Right lobe of liver (tissue), 6 donors: ENCODE data around the gene OGFOD3. TPM values are rescaled to one million over a fixed set of nuclear protein-coding genes. Genes with fewer than 3 reads are reported as not detected.

Experiments used
- ATAC-seq, 4 donors: fragments of 200-7000 bp; cut with Tn5 transposase; one replicate each; pipeline ENCODE4 v1.9.1; 2020; ENCODE audit warnings: mild to moderate bottlenecking in 4 of 4, moderate library complexity in 4 of 4
- DNase-seq, 3 donors: peaks; one replicate each; pipeline ENCODE4 v3.0.0-alpha.2; 2020
- H3K27ac ChIP-seq, 3 donors: fragments of 200-600 bp; one replicate each; pipeline ENCODE4 v1.8.0; 2022
- H3K27me3 ChIP-seq, 2 donors: fragments of 200-600 bp; one replicate each; pipeline ENCODE4 v1.8.0; 2022
- H3K36me3 ChIP-seq, 4 donors: fragments of 200-600 bp; sonication (generic) in 1 of 4; one replicate each; pipeline versions ENCODE4 v1.5.1 to v1.8.0; 2017 to 2022; ENCODE audit warnings: control low read depth in 1 of 4
- H3K4me1 ChIP-seq, 4 donors: fragments of 200-600 bp; sonication (generic) in 1 of 4; one replicate each; pipeline versions ENCODE4 v1.5.1 to v1.8.0; 2017 to 2022; ENCODE audit warnings: control low read depth in 1 of 4
- H3K4me3 ChIP-seq, 3 donors: fragments of 200-600 bp; one replicate each; pipeline ENCODE4 v1.8.0; 2022
- H3K9me3 ChIP-seq, 4 donors: fragments of 200-600 bp; sonication (generic) in 1 of 4; one replicate each; pipeline versions ENCODE4 v1.5.1 to v1.8.0; 2017 to 2022; ENCODE audit warnings: control low read depth in 1 of 4
- CTCF ChIP-seq, 4 donors: fragments of 200-600 bp in 3 of 4; fragments of 450-650 bp in 1 of 4; IDR thresholded peaks; one replicate each; pipeline versions ENCODE4 v1.5.1 to v1.8.0; 2016 to 2022; ENCODE audit warnings: antibody characterized with exemption in 4 of 4, mild to moderate bottlenecking in 2 of 4
- POLR2A ChIP-seq: fragments of 450-650 bp; IDR thresholded peaks from one replicate; pipeline ENCODE4 v1.6.1; 2017; ENCODE audit warnings: antibody characterized with exemption, mild to moderate bottlenecking
- WGBS: methylation state at CpG from one replicate; pipeline ENCODE4 v1.1.6; 2018; ENCODE audit warnings: low coverage, low lambda C conversion rate; ENCODE audit not compliant: insufficient coverage; ENCODE audit errors: missing lambda C conversion rate; 5-methylcytosine and 5-hydroxymethylcytosine counted together
- intact Hi-C, 2 donors: fragments of 100-400 bp; cut with DNase I; formaldehyde crosslinking; loops; one replicate each; pipeline versions ENCODE4 v1.11.2 to v1.14.1; 2022
- total RNA-seq, 6 experiments: library from RNA; depleted of rRNA in 2 of 6; stranded (reverse); fragments of >200 nt in 2 of 6; fragmentation: NEBNext Ultra II Directional in 3 of 6; extraction: Animal tissue kit (Norgen Biotek cat#: 25700) in 3 of 6; gene quantifications; one replicate each; pipeline versions ENCODE4 v1.1.0 to v1.2.4, GENCODE V29; 2016 to 2023
- donor health status: DM: no; HTN: yes; CAD: no.
- donor health status: DM: no; HTN: no; CAD: no.
- donor health status: DM: no; HTN: no; CAD: no.
- donor health status: DM: no; HTN: yes; CAD: no.
- donor health status: DM: no; HTN: yes; CAD: no.

OGFOD3 gene
- total RNA-seq, 6 experiments from 2014 or later, result 13.5 to 23.4 (median 16.2) TPM

DNA sequence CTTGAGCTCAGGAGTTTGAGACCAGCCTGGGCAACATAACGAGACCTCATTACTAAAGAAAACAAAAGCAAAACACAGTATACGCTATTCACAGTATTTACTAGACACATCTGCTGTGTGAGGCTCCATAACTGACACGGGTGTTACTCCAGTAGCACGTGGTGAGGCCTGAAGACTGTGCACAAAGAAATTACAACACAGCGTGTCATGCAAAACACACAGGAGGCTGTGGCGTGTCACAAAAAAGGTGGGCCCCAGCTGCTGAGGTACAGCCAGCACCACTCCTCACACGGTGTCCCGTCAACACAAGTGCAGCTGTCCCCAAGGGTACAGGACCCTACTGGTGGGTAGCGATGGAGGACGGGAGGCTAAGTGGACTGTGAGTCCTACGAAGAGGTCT, 29.5 kb upstream of the OGFOD3 start:
- TF ChIP-seq POLR2A, result no peak
- no peak for TF ChIP-seq CTCF (IDR thresholded peaks at IDR 0.05)
- intact Hi-C loops, result no loop called here
- Histone ChIP-seq H3K4me1 (peaks cover 0 to 48% (median 13%) of the 10 kb centered on the region in 4 donors), H3K27me3 (no peaks in the 10 kb centered on the region), H3K27ac (no peak overlapping the region), H3K9me3 (no peaks in the 10 kb centered on the region), H3K4me3 (no peak overlapping the region), H3K36me3 (no peaks in the 10 kb centered on the region)
- no peak for DNase-seq
- ATAC-seq, result no peak
- 96% methylated on average over 7 of the region's 11 CpGs for WGBS

DNA sequence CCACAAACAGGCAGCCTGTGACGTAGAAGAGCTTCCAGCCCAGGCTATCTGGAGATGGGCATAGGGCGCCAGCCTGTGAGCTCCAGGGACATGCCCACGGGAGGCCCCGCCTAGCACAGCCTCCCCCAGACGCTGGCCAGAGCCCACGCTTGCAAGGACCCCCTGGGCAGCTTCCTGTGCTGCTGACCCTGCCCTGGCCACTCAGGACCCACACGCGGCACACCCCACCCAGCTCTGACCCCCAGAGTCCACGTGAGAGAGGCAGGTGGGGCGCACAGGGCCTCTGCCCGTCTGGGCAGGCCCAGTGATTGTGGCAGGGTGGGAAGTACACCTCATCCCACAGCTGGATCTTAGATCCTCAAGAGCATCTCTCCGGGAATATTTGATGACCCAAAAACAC, 28.3 kb upstream of the OGFOD3 start:
- Histone ChIP-seq H3K27ac (no peak overlapping the region), H3K4me3 (no peak overlapping the region), H3K9me3 (no peaks in the 10 kb centered on the region), H3K36me3 (peaks cover 0 to 2% (median 0%) of the 10 kb centered on the region in 4 donors), H3K4me1 (peaks cover 0 to 48% (median 14%) of the 10 kb centered on the region in 4 donors), H3K27me3 (no peaks in the 10 kb centered on the region)
- intact Hi-C loops, result no loop called here
- 100% methylated on average over 2 of the region's 12 CpGs for WGBS
- no peak for ATAC-seq
- no peak for TF ChIP-seq POLR2A
- TF ChIP-seq CTCF (IDR thresholded peaks at IDR 0.05), result no peak
- no peak for DNase-seq

DNA sequence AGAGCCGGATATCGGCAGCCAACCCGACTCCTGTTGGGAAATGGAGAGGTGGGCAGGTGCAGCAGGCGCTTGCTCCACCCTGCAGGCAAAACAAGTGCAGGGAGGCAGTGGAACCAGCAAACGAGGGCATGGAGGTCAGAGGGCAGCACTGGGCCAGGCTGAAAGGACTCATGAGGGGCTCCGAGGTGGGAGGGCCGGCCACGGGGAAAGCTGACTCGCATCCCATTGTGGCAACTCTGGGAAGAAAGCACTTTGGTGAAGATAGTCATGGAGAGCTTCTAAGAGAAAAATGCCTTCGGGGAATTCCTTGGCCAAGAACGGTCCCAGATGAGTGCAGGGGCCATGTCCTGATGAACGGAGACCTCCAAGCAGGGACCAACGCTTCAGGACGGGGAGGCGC, 27.7 kb upstream of the OGFOD3 start:
- intact Hi-C loops, result no loop called here
- no peak for TF ChIP-seq CTCF (IDR thresholded peaks at IDR 0.05)
- no peak for TF ChIP-seq POLR2A
- 33% methylated on average over 3 of the region's 15 CpGs for WGBS
- Histone ChIP-seq H3K4me1 (peaks cover 0 to 43% (median 14%) of the 10 kb centered on the region in 4 donors), H3K27me3 (no peaks in the 10 kb centered on the region), H3K4me3 (no peak overlapping the region), H3K36me3 (peaks cover 0 to 2% (median 0%) of the 10 kb centered on the region in 4 donors), H3K9me3 (no peaks in the 10 kb centered on the region), H3K27ac (no peak overlapping the region)
- ATAC-seq (no peak), DNase-seq (peak in 1 of 3 donors; percentile 26)

GRCh38 chr17:82445542-82445941, 27.2 kb upstream of the OGFOD3 start:
- no CpG with 5 or more reads among the region's 13 CpGs for WGBS
- no peak for ATAC-seq

More at GRCh38 chr17:82445542-82445941, 27.2 kb upstream of the OGFOD3 start:
- intact Hi-C loops, result no loop called here
- H3K27ac ChIP-seq, result peak overlapping the region in 2 of 3 donors; percentile 10 to 31
- peaks cover 0 to 41% (median 14%) of the 10 kb centered on the region in 4 donors for H3K4me1 ChIP-seq
- DNase-seq, result no peak
- H3K27me3 ChIP-seq, result no peaks in the 10 kb centered on the region
- no peaks in the 10 kb centered on the region for H3K9me3 ChIP-seq
- peaks cover 0 to 2% (median 0%) of the 10 kb centered on the region in 4 donors for H3K36me3 ChIP-seq
- TF ChIP-seq POLR2A, result no peak
- no peak for TF ChIP-seq CTCF (IDR thresholded peaks at IDR 0.05)
- H3K4me3 ChIP-seq, result peak overlapping the region in 1 of 3 donors; percentile 11
